GM18505 (cell line): ENCODE results near the gene PREX1.

Source experiments
- ATAC-seq: cut with Tn5 transposase; IDR thresholded peaks from one replicate; pipeline ENCODE4 v1.9.1; 2021; ENCODE audit not compliant: unreplicated experiment
- POLR2A ChIP-seq: IDR thresholded peaks from 4 replicates; pipeline ENCODE4 v1.6.1; 2011; ENCODE audit warnings: borderline replicate concordance; ENCODE audit not compliant: insufficient read depth, insufficient read length; ENCODE audit errors: extremely low read depth

Gene PREX1

GRCh38 chr20:48719598-48720255, 108.1 kb downstream of the PREX1 start:
- no peak for ATAC-seq
- no peak for TF ChIP-seq POLR2A

GRCh38 chr20:48718786-48719578, 108.8 kb downstream of the PREX1 start:
- no peak for TF ChIP-seq POLR2A
- ATAC-seq, result no peak

GRCh38 chr20:48717680-48718223, 110.0 kb downstream of the PREX1 start:
- no peak for ATAC-seq
- TF ChIP-seq POLR2A, result no peak

GRCh38 chr20:48717095-48717672, 110.6 kb downstream of the PREX1 start:
- no peak for TF ChIP-seq POLR2A
- no peak for ATAC-seq

- ATAC-seq, result no peak
- TF ChIP-seq POLR2A, result no peak
Observed at GRCh38 chr20:48716541-48716940, 111.3 kb downstream of the PREX1 start.

- no peak for ATAC-seq
- no peak for TF ChIP-seq POLR2A
Observed at GRCh38 chr20:48716086-48716485, 111.7 kb downstream of the PREX1 start.

GRCh38 chr20:48714764-48715163, 113.0 kb downstream of the PREX1 start:
- no peak for ATAC-seq
- TF ChIP-seq POLR2A, result no peak

- no peak for ATAC-seq
Observed at GRCh38 chr20:48711696-48712464, 115.9 kb downstream of the PREX1 start.

GRCh38 chr20:48711044-48711428, 116.8 kb downstream of the PREX1 start:
- ATAC-seq, result no peak
- TF ChIP-seq POLR2A, result no peak

More at GRCh38 chr20:48711696-48712464, 115.9 kb downstream of the PREX1 start:
- TF ChIP-seq POLR2A, result no peak

- ATAC-seq, result no peak
- no peak for TF ChIP-seq POLR2A
Observed at GRCh38 chr20:48710341-48711043, 117.3 kb downstream of the PREX1 start.

- TF ChIP-seq POLR2A, result no peak
- no peak for ATAC-seq
Observed at GRCh38 chr20:48709744-48710143, 118.1 kb downstream of the PREX1 start.

GRCh38 chr20:48709058-48709691, 118.6 kb downstream of the PREX1 start:
- TF ChIP-seq POLR2A, result peak; percentile 6
- ATAC-seq, result no peak
